HepG2 (cell line): ENCODE data around the gene SEBOX. TPM values are rescaled to one million over a fixed set of nuclear protein-coding genes. Genes with fewer than 3 reads are reported as not detected.

Source experiments
- ATAC-seq: fragments of 200-7000 bp; cut with Tn5 transposase; 3 replicates; pipeline ENCODE4 v1.9.1; 2020; ENCODE audit warnings: mild to moderate bottlenecking, moderate library complexity
- BruUV-seq: library from RNA; stranded (reverse); fragments of 400-500 nt; replicated peaks from 2 replicates; lab custom pipeline; 2021; lab: Mats Ljungman, UMichigan
- CTCF ChIA-PET: fragments of 300-600 bp; formaldehyde crosslinking; extraction: SDS; loops from one replicate; lab custom pipeline; 2021; ENCODE audit warnings: low total read pairs, inconsistent platforms, low intra/inter-chr PET ratio; lab: Yijun Ruan, JAX
- POLR2A ChIA-PET: fragments of 350-600 bp; sonication (Branson Sonifier 250); formaldehyde crosslinking; loops from one replicate; lab custom pipeline; 2020; ENCODE audit warnings: antibody characterized with exemption, inconsistent platforms; lab: Yijun Ruan, JAX
- DNase-seq: peaks from one replicate; pipeline ENCODE4 v3.0.0-alpha.2; 2015; ENCODE audit warnings: low spot score
- FAIRE-seq: peaks from 3 replicates; lab custom pipeline; 2011; peaks lifted over from hg19 to GRCh38; lab: Jason Lieb, UNC
- H2AFZ ChIP-seq: one replicate; pipeline ENCODE4 v1.6.1; 2011; ENCODE audit warnings: low read length, inconsistent platforms
- H3K27ac ChIP-seq: fragments of 300-600 bp; 3 replicates; pipeline ENCODE4 v1.8.0; 2011; ENCODE audit warnings: mixed run types, mild to moderate bottlenecking, mixed read lengths, low read length, inconsistent platforms; ENCODE audit not compliant: insufficient read depth; ENCODE audit errors: extremely low read length
- H3K27me3 ChIP-seq, 2 experiments: fragments of 200-600 bp in 1 of 2; 2 replicates in 1 of 2; 3 replicates in 1 of 2; pipeline versions ENCODE4 v1.6.0 to v1.8.0; 2011; ENCODE audit warnings: low read length in 2 of 2, mild to moderate bottlenecking in 2 of 2, moderate library complexity in 2 of 2, inconsistent platforms in 1 of 2; ENCODE audit not compliant: insufficient read depth in 2 of 2, control insufficient read depth in 1 of 2
- H3K36me3 ChIP-seq, 2 experiments: fragments of 200-600 bp in 1 of 2; replicated peaks in 1 of 2; 2 replicates in 1 of 2; 3 replicates in 1 of 2; pipeline versions ENCODE4 v1.5.1 to v1.8.0; 2011; ENCODE audit warnings: low read length in 2 of 2, inconsistent platforms in 1 of 2; ENCODE audit not compliant: insufficient read depth in 2 of 2, control insufficient read depth in 1 of 2
- H3K4me1 ChIP-seq: 2 replicates; pipeline ENCODE4 v1.5.1; 2012; ENCODE audit warnings: low read length, inconsistent platforms; ENCODE audit not compliant: insufficient read depth
- H3K4me2 ChIP-seq: 2 replicates; pipeline ENCODE4 v1.6.0; 2011; ENCODE audit warnings: low read depth, low read length, inconsistent platforms
- H3K4me3 ChIP-seq, 3 experiments: fragments of 200-600 bp in 1 of 3; sonication (generic), shearing (Covaris generic) in 1 of 3; replicated peaks in 1 of 3; 2 replicates each; pipeline ENCODE4 v1.5.1; 2011 to 2016; ENCODE audit warnings: low read length in 3 of 3, inconsistent platforms in 2 of 3, low read depth in 2 of 3, mild to moderate bottlenecking in 2 of 3, control low read depth in 1 of 3, mixed read lengths in 1 of 3; ENCODE audit not compliant: insufficient read depth in 1 of 3
- H3K79me2 ChIP-seq: one replicate; pipeline ENCODE4 v1.6.1; 2011; ENCODE audit warnings: low read length, inconsistent platforms; ENCODE audit not compliant: insufficient read depth
- H3K9ac ChIP-seq: 2 replicates; pipeline ENCODE4 v1.6.0; 2011; ENCODE audit warnings: mild to moderate bottlenecking, low read depth, low read length, inconsistent platforms; ENCODE audit not compliant: insufficient read depth
- H3K9me3 ChIP-seq: 2 replicates; pipeline ENCODE4 v1.5.1; 2012; ENCODE audit warnings: mild to moderate bottlenecking, low read length
- H4K20me1 ChIP-seq: 2 replicates; pipeline ENCODE4 v1.6.0; 2011; ENCODE audit warnings: inconsistent platforms, mild to moderate bottlenecking, low read length, moderate library complexity; ENCODE audit not compliant: insufficient read depth
- CAMTA2 ChIP-seq: sonication (generic); formaldehyde crosslinking; IDR thresholded peaks from 2 replicates; pipeline ENCODE4 v1.4.0; 2020; ENCODE audit warnings: mild to moderate bottlenecking, missing genetic modification reagents, borderline replicate concordance
- ETV6 ChIP-seq: sonication (generic); formaldehyde crosslinking; conservative IDR thresholded peaks from 2 replicates; pipeline ENCODE4 v1.4.0; 2020; ENCODE audit warnings: missing genetic modification reagents
- GATAD2A ChIP-seq: IDR thresholded peaks from 2 replicates; pipeline ENCODE4 v1.6.1; 2016
- HES4 ChIP-seq: sonication (generic); formaldehyde crosslinking; IDR thresholded peaks from 2 replicates; pipeline ENCODE4 v1.9.0; 2021; ENCODE audit warnings: mild to moderate bottlenecking, missing genetic modification reagents, borderline replicate concordance
- HMGA1 ChIP-seq: sonication (generic); formaldehyde crosslinking; conservative IDR thresholded peaks from 2 replicates; pipeline ENCODE4 v1.4.0; 2020; ENCODE audit warnings: missing genetic modification reagents
- KDM3A ChIP-seq: IDR thresholded peaks from 2 replicates; pipeline ENCODE4 v1.6.1; 2018; ENCODE audit warnings: low read depth, missing compliant biosample characterization
- RFXANK ChIP-seq: IDR thresholded peaks from 2 replicates; pipeline ENCODE4 v1.6.1; 2016
- SIN3B ChIP-seq: fragments of 150-350 bp; IDR thresholded peaks from 2 replicates; pipeline ENCODE4 v1.6.1; 2014; ENCODE audit warnings: low read length
- TBX2 ChIP-seq: sonication (generic); formaldehyde crosslinking; IDR thresholded peaks from 2 replicates; pipeline ENCODE4 v1.5.0; 2020; ENCODE audit warnings: missing genetic modification reagents, mild to moderate bottlenecking, borderline replicate concordance
- ZFP82 ChIP-seq: sonication (generic); formaldehyde crosslinking; IDR thresholded peaks from 2 replicates; pipeline ENCODE4 v1.5.1; 2020; ENCODE audit warnings: mild to moderate bottlenecking, missing genetic modification reagents, borderline replicate concordance
- ZMAT3 ChIP-seq: sonication (generic); formaldehyde crosslinking; conservative IDR thresholded peaks from 2 replicates; pipeline ENCODE4 v1.7.0; 2021; ENCODE audit warnings: missing genetic modification reagents
- ZNF343 ChIP-seq: sonication (generic); formaldehyde crosslinking; IDR thresholded peaks from 2 replicates; pipeline ENCODE4 v1.4.0; 2020; ENCODE audit warnings: mild to moderate bottlenecking, missing genetic modification reagents
- ZNF383 ChIP-seq: sonication (generic); formaldehyde crosslinking; IDR thresholded peaks from 2 replicates; pipeline ENCODE4 v1.4.0; 2020; ENCODE audit warnings: missing genetic modification reagents, mild to moderate bottlenecking, borderline replicate concordance
- ZNF891 ChIP-seq: sonication (generic); formaldehyde crosslinking; IDR thresholded peaks from 2 replicates; pipeline ENCODE4 v1.5.0; 2020; ENCODE audit warnings: mild to moderate bottlenecking, missing genetic modification reagents
- WGBS: methylation state at CpG from one replicate; pipeline ENCODE4 v1.1.6; 2017; ENCODE audit warnings: low lambda C conversion rate; 5-methylcytosine and 5-hydroxymethylcytosine counted together
- in situ Hi-C: cut with HindIII; loops from 2 replicates; pipeline ENCODE4 v1.10.0; 2017; ENCODE audit warnings: low pct_unique_long_range_greater_than_20kb; ENCODE audit not compliant: extremely low pct_ligation_motif_present
- intact Hi-C: fragments of 100-400 bp; cut with micrococcal nuclease; formaldehyde crosslinking; loops from one replicate; pipeline ENCODE4 v1.10.0; 2022; ENCODE audit not compliant: unreplicated experiment
- polyA plus RNA-seq, 8 experiments: library from polyadenylated mRNA; depleted of rRNA in 3 of 8; stranded (reverse) in 7 of 8; unstranded in 1 of 8; fragments of >200 nt; fragmentation: Illumina TruSeq in 4 of 8; extraction: Trizol in 4 of 8; gene quantifications; 2 replicates each; pipeline versions ENCODE4 v1.2.1 to v1.2.3, GENCODE V29; 2011 to 2016; ENCODE audit warnings: low read depth in 4 of 8, missing spikeins in 1 of 8, mixed read lengths in 1 of 8; ENCODE audit not compliant: insufficient read depth in 1 of 8
- total RNA-seq, 5 experiments: library from RNA; depleted of rRNA; stranded (reverse); fragments of >200 nt; fragmentation: Illumina TruSeq; extraction: Trizol; gene quantifications; 2 replicates each; pipeline ENCODE4 v1.2.3, GENCODE V29; 2016; ENCODE audit warnings: low read depth in 1 of 5
- TF ChIP-seq, protein P1 (sequence below): sonication (generic); formaldehyde crosslinking; IDR thresholded peaks from 2 replicates; pipeline ENCODE4 v1.4.0; 2020; ENCODE audit warnings: missing genetic modification reagents, borderline replicate concordance
- TF ChIP-seq, protein P2 (sequence below): sonication (generic); formaldehyde crosslinking; IDR thresholded peaks from 2 replicates; pipeline ENCODE4 v1.5.0; 2020; ENCODE audit warnings: missing genetic modification reagents

Gene SEBOX
- total and polyA plus RNA-seq, 2 of the 13 experiments (the other 11 are each of a cell fraction or from before 2014, with no cell fraction given): not detected

DNA sequence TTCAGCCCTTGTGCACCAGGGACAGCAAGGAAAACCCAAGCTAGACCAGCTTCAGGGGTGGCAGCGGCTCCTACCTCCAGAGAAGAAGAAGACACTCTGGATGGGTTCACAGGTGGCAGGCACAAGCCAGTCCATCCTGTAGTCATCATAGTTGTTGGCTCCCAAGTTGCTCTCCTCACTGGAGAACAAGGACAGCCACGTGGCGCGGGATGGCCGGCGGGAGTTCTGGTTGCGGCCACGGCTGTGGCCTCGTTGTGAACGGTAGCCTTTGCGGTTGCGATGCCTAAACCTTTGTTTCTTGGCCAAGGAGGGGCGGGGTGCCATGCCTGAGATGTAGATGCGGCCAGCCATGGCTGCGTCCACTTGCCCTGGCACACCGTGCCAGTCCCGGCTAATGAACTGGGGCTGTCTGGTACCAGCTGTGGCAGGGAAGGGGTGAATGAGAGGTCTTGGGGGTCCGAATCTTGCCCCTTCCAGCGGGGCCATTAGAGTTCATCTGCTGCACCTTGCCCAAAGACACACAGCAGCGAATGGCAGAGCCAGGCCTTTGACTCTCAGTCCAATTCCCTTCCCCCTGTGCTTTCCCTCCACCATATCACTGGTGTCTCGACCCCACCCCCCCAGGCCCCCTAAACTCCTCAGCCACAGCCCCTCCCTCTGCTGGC is 2.8 kb upstream of the SEBOX start (continued):
- TF ChIP-seq SIN3B (no peak), TBX2 (CRISPR knock-in tag) (no peak), ZNF343 (CRISPR knock-in tag) (0 out of 2 replicates have a peak, but pooled peaks have one; percentile 26), KDM3A (CRISPR knock-in tag) (no peak)

DNA sequence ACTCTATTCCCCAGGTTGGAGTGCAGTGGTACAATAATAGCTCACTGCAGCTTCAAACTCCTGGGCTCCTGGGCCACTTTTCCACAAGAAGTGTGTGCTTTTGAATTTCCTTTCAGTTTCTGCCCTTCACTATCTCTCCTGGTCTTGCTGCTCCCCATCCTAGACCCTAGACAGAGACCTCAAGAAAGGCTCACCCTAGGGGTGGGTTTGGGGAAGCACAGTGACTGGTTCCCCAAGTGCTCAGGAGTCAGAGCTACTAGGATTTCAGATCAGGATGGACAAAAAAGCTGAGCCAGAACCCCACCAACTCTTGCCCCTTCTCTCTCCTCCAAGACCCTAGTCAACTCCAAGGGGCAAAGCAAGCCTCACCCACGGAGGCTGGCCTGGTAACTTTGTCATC is 1.6 kb upstream of the SEBOX start:
- DNase-seq: no peak
- intact Hi-C loops (no loop called here), in situ Hi-C loops (no loop called here)
- Histone ChIP-seq H3K79me2 (peaks cover 7% of the 10 kb centered on the region), H3K9me3 (no peaks in the 10 kb centered on the region), H2AFZ (no peak overlapping the region), H3K4me2 (no peak overlapping the region), H3K4me3 (no peak overlapping the region), H3K36me3 (peaks cover 5 to 18% of the 10 kb centered on the region in 2 experiments), H3K27me3 (no peaks in the 10 kb centered on the region), H3K9ac (no peak overlapping the region), H3K4me1 (peaks cover 52% of the 10 kb centered on the region), H4K20me1 (no peaks in the 10 kb centered on the region), H3K27ac (peak overlapping the region; percentile 92)
- ATAC-seq: no peak
- FAIRE-seq: no peak
- TF ChIP-seq CAMTA2 (CRISPR knock-in tag) (no peak), ZFP82 (CRISPR knock-in tag) (no peak), ZNF891 (no peak), ETV6 (CRISPR knock-in tag) (no peak), ZMAT3 (CRISPR knock-in tag) (no peak), HMGA1 (CRISPR knock-in tag) (no peak), ZNF383 (CRISPR knock-in tag) (no peak), GATAD2A (CRISPR knock-in tag) (no peak), HES4 (CRISPR knock-in tag) (no peak), RFXANK (CRISPR knock-in tag) (no peak)
- TF ChIP-seq, protein P1, sequence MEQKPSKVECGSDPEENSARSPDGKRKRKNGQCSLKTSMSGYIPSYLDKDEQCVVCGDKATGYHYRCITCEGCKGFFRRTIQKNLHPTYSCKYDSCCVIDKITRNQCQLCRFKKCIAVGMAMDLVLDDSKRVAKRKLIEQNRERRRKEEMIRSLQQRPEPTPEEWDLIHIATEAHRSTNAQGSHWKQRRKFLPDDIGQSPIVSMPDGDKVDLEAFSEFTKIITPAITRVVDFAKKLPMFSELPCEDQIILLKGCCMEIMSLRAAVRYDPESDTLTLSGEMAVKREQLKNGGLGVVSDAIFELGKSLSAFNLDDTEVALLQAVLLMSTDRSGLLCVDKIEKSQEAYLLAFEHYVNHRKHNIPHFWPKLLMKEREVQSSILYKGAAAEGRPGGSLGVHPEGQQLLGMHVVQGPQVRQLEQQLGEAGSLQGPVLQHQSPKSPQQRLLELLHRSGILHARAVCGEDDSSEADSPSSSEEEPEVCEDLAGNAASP: no peak
- TF ChIP-seq, protein P2, sequence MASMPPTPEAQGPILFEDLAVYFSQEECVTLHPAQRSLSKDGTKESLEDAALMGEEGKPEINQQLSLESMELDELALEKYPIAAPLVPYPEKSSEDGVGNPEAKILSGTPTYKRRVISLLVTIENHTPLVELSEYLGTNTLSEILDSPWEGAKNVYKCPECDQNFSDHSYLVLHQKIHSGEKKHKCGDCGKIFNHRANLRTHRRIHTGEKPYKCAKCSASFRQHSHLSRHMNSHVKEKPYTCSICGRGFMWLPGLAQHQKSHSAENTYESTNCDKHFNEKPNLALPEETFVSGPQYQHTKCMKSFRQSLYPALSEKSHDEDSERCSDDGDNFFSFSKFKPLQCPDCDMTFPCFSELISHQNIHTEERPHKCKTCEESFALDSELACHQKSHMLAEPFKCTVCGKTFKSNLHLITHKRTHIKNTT (CRISPR knock-in tag): no peak
- POLR2A ChIA-PET: interaction anchor here (0.9 to 8.3 kb wide), 5 partner anchors 10 to 50 kb away, joined by 6 to 183 read pairs (median 63); partner anchors contain the start of genes IFT20, POLDIP2, SLC46A1 and TNFAIP1
- CTCF ChIA-PET: no interaction called here
- WGBS: 89% methylated on average over 1 of the region's 1 CpG
- no TSS peak for BruUV-seq
